HEK293 (cell line): ENCODE measurements around the gene TMEM178A.

Experiments used
- CTCF ChIA-PET: fragments of 350-600 bp; formaldehyde crosslinking; extraction: SDS; loops from one replicate; lab custom pipeline; 2021; ENCODE audit warnings: antibody characterized with exemption; lab: Yijun Ruan, JAX
- POLR2A ChIA-PET: fragments of 300-600 bp; formaldehyde crosslinking; extraction: SDS; loops from one replicate; lab custom pipeline; 2020; ENCODE audit warnings: antibody characterized with exemption, inconsistent platforms; lab: Yijun Ruan, JAX
- H3K27ac ChIP-seq: fragments of 200-500 bp; sonication (Bioruptor generic); 2 replicates; pipeline ENCODE4 v1.5.1; 2014; ENCODE audit warnings: low read depth, low read length, control low read depth, inconsistent platforms; ENCODE audit errors: extremely low read depth
- H3K36me3 ChIP-seq, 2 experiments: fragments of 200-500 bp in 1 of 2; sonication (Bioruptor generic) in 1 of 2; 1 replicate in 1 of 2; 2 replicates in 1 of 2; pipeline ENCODE4 v1.5.1; 2014 to 2017; ENCODE audit warnings: inconsistent platforms in 2 of 2, low read length in 2 of 2; ENCODE audit not compliant: control insufficient read depth in 2 of 2, insufficient read depth in 1 of 2
- H3K4me1 ChIP-seq: fragments of 200-500 bp; sonication (Bioruptor generic); 2 replicates; pipeline ENCODE4 v1.5.1; 2014; ENCODE audit warnings: mild to moderate bottlenecking, low read length, inconsistent platforms; ENCODE audit not compliant: control insufficient read depth, insufficient read depth
- H3K4me3 ChIP-seq: 2 replicates; pipeline ENCODE4 v1.5.1; 2011; ENCODE audit warnings: low read depth, mild to moderate bottlenecking, control low read depth, low read length, moderate library complexity
- H3K9me3 ChIP-seq: fragments of 200-500 bp; sonication (Bioruptor generic); 2 replicates; pipeline ENCODE4 v1.5.1; 2014; ENCODE audit warnings: low read depth, low read length, inconsistent platforms; ENCODE audit not compliant: control insufficient read depth, insufficient read depth
- ELK4 ChIP-seq: IDR thresholded peaks from 2 replicates; pipeline ENCODE4 v1.6.1; 2011; ENCODE audit warnings: mild to moderate bottlenecking, low read depth, low read length, borderline replicate concordance
- INSM2 ChIP-seq: fragments of 450-650 bp; formaldehyde crosslinking; IDR thresholded peaks from 2 replicates; pipeline ENCODE4 v1.5.1; 2016; ENCODE audit warnings: missing biosample characterization, missing genetic modification characterization
- KLF16 ChIP-seq: fragments of 450-650 bp; formaldehyde crosslinking; IDR thresholded peaks from 2 replicates; pipeline ENCODE4 v1.5.1; 2017; ENCODE audit warnings: missing biosample characterization, missing genetic modification characterization
- WT1 ChIP-seq: fragments of 450-650 bp; formaldehyde crosslinking; IDR thresholded peaks from 2 replicates; pipeline ENCODE4 v1.5.1; 2016; ENCODE audit warnings: missing biosample characterization, missing genetic modification characterization
- ZBTB49 ChIP-seq: fragments of 450-650 bp; formaldehyde crosslinking; IDR thresholded peaks from 2 replicates; pipeline ENCODE4 v1.5.1; 2016; ENCODE audit warnings: missing biosample characterization, missing genetic modification characterization, low read depth
- ZBTB8A ChIP-seq: fragments of 450-650 bp; formaldehyde crosslinking; IDR thresholded peaks from 2 replicates; pipeline ENCODE4 v1.5.1; 2016; ENCODE audit warnings: missing biosample characterization, missing genetic modification characterization
- ZFP69B ChIP-seq: fragments of 450-650 bp; formaldehyde crosslinking; IDR thresholded peaks from 2 replicates; pipeline ENCODE4 v1.5.1; 2016; ENCODE audit warnings: missing biosample characterization, missing genetic modification characterization
- ZNF140 ChIP-seq: fragments of 450-650 bp; formaldehyde crosslinking; IDR thresholded peaks from 2 replicates; pipeline ENCODE4 v1.5.1; 2016; ENCODE audit warnings: missing biosample characterization, missing genetic modification characterization
- ZNF211 ChIP-seq: fragments of 450-650 bp; formaldehyde crosslinking; IDR thresholded peaks from 2 replicates; pipeline ENCODE4 v1.5.1; 2016; ENCODE audit warnings: low read depth, missing biosample characterization, missing genetic modification characterization
- ZNF221 ChIP-seq: fragments of 450-650 bp; formaldehyde crosslinking; IDR thresholded peaks from 2 replicates; pipeline ENCODE4 v1.5.1; 2017; ENCODE audit warnings: missing biosample characterization, missing genetic modification characterization, borderline replicate concordance
- ZNF280C ChIP-seq: fragments of 450-650 bp; formaldehyde crosslinking; IDR thresholded peaks from 2 replicates; pipeline ENCODE4 v1.5.1; 2016; ENCODE audit warnings: missing biosample characterization, missing genetic modification characterization
- ZNF37A ChIP-seq: fragments of 450-650 bp; IDR thresholded peaks from 2 replicates; pipeline ENCODE4 v1.5.1; 2018; ENCODE audit warnings: missing biosample characterization, missing genetic modification characterization
- ZNF449 ChIP-seq: fragments of 450-650 bp; formaldehyde crosslinking; IDR thresholded peaks from 2 replicates; pipeline ENCODE4 v1.5.1; 2017; ENCODE audit warnings: missing biosample characterization, mild to moderate bottlenecking, missing genetic modification characterization, moderate library complexity
- ZNF610 ChIP-seq: fragments of 450-650 bp; formaldehyde crosslinking; IDR thresholded peaks from 2 replicates; pipeline ENCODE4 v1.5.1; 2016; ENCODE audit warnings: missing biosample characterization, missing genetic modification characterization, borderline replicate concordance
- ZSCAN30 ChIP-seq: fragments of 450-650 bp; IDR thresholded peaks from 2 replicates; pipeline ENCODE4 v1.5.1; 2018; ENCODE audit warnings: missing biosample characterization, mild to moderate bottlenecking, missing genetic modification characterization, moderate library complexity

Gene TMEM178A

GRCh38 chr2:39667886-39668276, 2.2 kb downstream of the TMEM178A start:
- H3K4me3 ChIP-seq, result no peak overlapping the region
- no peaks in the 10 kb centered on the region for H3K36me3 ChIP-seq
- ChIA-PET CTCF (interaction anchor here (1.4 kb wide), 1 partner anchor 61 kb away, joined by 3 read pairs; no protein-coding TSS in a partner anchor), POLR2A (no interaction called here)
- no peaks in the 10 kb centered on the region for H3K9me3 ChIP-seq
- no peak for TF ChIP-seq ZBTB49 (tag by site-specific recombination)
- TF ChIP-seq ZSCAN30 (tag by site-specific recombination), result no peak
- no peak for TF ChIP-seq ZNF610 (tag by site-specific recombination)
- TF ChIP-seq ZNF280C, result no peak
- no peak for TF ChIP-seq ZNF449 (tag by site-specific recombination)
- TF ChIP-seq ZBTB8A (tag by site-specific recombination), result no peak
- no peak for TF ChIP-seq ZNF221 (tag by site-specific recombination)
- peaks cover 3% of the 10 kb centered on the region; the same call in 1 of the 2 replicates for H3K4me1 ChIP-seq
- no peak overlapping the region for H3K27ac ChIP-seq

GRCh38 chr2:39668576-39669080, 2.9 kb downstream of the TMEM178A start:
- CTCF ChIA-PET, result interaction anchor here (1.4 kb wide), 1 partner anchor 60 kb away, joined by 3 read pairs; no protein-coding TSS in a partner anchor

GRCh38 chr2:39671604-39672003, 5.9 kb downstream of the TMEM178A start:
- Histone ChIP-seq H3K4me3 (no peak overlapping the region), H3K27ac (no peak overlapping the region), H3K9me3 (no peaks in the 10 kb centered on the region), H3K4me1 (peaks cover 3% of the 10 kb centered on the region; the same call in 1 of the 2 replicates), H3K36me3 (no peaks in the 10 kb centered on the region)
- ChIA-PET POLR2A (no interaction called here), CTCF (no interaction called here)
- no peak for TF ChIP-seq ZFP69B (tag by site-specific recombination)

More at GRCh38 chr2:39668576-39669080, 2.9 kb downstream of the TMEM178A start:
- TF ChIP-seq ZSCAN30 (tag by site-specific recombination), result no peak
- no peak for TF ChIP-seq WT1 (tag by site-specific recombination)
- Histone ChIP-seq H3K4me3 (no peak overlapping the region), H3K27ac (no peak overlapping the region), H3K36me3 (no peaks in the 10 kb centered on the region), H3K9me3 (no peaks in the 10 kb centered on the region), H3K4me1 (peaks cover 3% of the 10 kb centered on the region; the same call in 1 of the 2 replicates)
- POLR2A ChIA-PET, result no interaction called here

- Histone ChIP-seq H3K4me3 (no peak overlapping the region), H3K9me3 (no peaks in the 10 kb centered on the region), H3K4me1 (no peaks in the 10 kb centered on the region), H3K36me3 (no peaks in the 10 kb centered on the region), H3K27ac (no peak overlapping the region)
- ChIA-PET POLR2A (no interaction called here), CTCF (interaction anchor here (0.6 to 0.7 kb wide), 2 partner anchors 265 to 1614 kb away, joined by 3 to 4 read pairs; no protein-coding TSS in a partner anchor)
- TF ChIP-seq ZBTB49 (tag by site-specific recombination) (no peak), INSM2 (tag by site-specific recombination) (no peak), ELK4 (no peak), ZNF140 (tag by site-specific recombination) (no peak), KLF16 (no peak), ZNF37A (tag by site-specific recombination) (no peak), ZNF211 (tag by site-specific recombination) (no peak)
These were observed 7.3 kb downstream of the TMEM178A start for GRCh38 chr2:39673018-39673417.
